K562 (cell line): ENCODE measurements around the gene STK11. TPM values are rescaled to one million over a fixed set of nuclear protein-coding genes. Genes with fewer than 3 reads are reported as not detected.

Experiments
- ELF4 ChIP-seq: fragments of 450-650 bp; formaldehyde crosslinking; IDR thresholded peaks from 2 replicates; pipeline ENCODE4 v1.4.0; 2022; ENCODE audit warnings: missing genetic modification characterization
- ETV5 ChIP-seq: sonication (generic); formaldehyde crosslinking; IDR thresholded peaks from 2 replicates; pipeline ENCODE4 v1.4.0; 2020; ENCODE audit warnings: low read depth, mild to moderate bottlenecking, missing genetic modification reagents
- EZH2 ChIP-seq: IDR thresholded peaks from 2 replicates; pipeline ENCODE4 v1.6.1; 2012; ENCODE audit warnings: low read depth, mild to moderate bottlenecking, inconsistent platforms, low read length, borderline replicate concordance
- OTX1 ChIP-seq: fragments of 450-650 bp; formaldehyde crosslinking; IDR thresholded peaks from 2 replicates; pipeline ENCODE4 v1.4.0; 2022; ENCODE audit warnings: mild to moderate bottlenecking
- PCBP2 ChIP-seq: fragments of 200-400 bp; formaldehyde crosslinking; IDR thresholded peaks from 2 replicates; pipeline ENCODE4 v1.6.1; 2018; ENCODE audit warnings: low read length, low read depth, mild to moderate bottlenecking, moderate library complexity; ENCODE audit not compliant: poor library complexity, severe bottlenecking
- POLR2AphosphoS5 ChIP-seq: IDR thresholded peaks from 2 replicates; pipeline ENCODE4 v1.6.1; 2011; ENCODE audit warnings: mild to moderate bottlenecking, low read depth, low read length, moderate library complexity; ENCODE audit not compliant: control insufficient read depth, insufficient read depth
- SNIP1 ChIP-seq: fragments of 450-650 bp; IDR thresholded peaks from 2 replicates; pipeline ENCODE4 v1.7.1; 2017; ENCODE audit warnings: low read depth, mild to moderate bottlenecking
- SP1 ChIP-seq: sonication (generic); formaldehyde crosslinking; IDR thresholded peaks from 2 replicates; pipeline ENCODE4 v1.8.1; 2022; ENCODE audit warnings: mild to moderate bottlenecking, missing genetic modification reagents
- polyA plus RNA-seq, 8 experiments: library from polyadenylated mRNA; depleted of rRNA in 4 of 8; stranded (reverse) in 5 of 8; unstranded in 3 of 8; fragments of >200 nt; fragmentation: Nextera tagmentation in 2 of 8; fragmentation: Illumina TruSeq in 1 of 8; extraction: Ambion mirVana in 2 of 8; extraction: Trizol in 1 of 8; gene quantifications; 2 replicates each; pipeline versions ENCODE4 v1.2.1 to v1.2.3, GENCODE V29; 2011 to 2014; ENCODE audit warnings: inconsistent platforms in 1 of 8, missing spikeins in 1 of 8
- total RNA-seq, 7 experiments: library from RNA; depleted of rRNA in 6 of 7; stranded (reverse); fragments of >200 nt in 6 of 7; fragmentation: Illumina TruSeq in 2 of 7; extraction: Trizol in 2 of 7; gene quantifications; 2 replicates each; pipeline versions ENCODE4 v1.2.1 to v1.2.3, GENCODE V29; 2011 to 2021; ENCODE audit warnings: low replicate concordance in 1 of 7
- TF ChIP-seq, protein P1 (sequence below): IDR thresholded peaks from 3 replicates; pipeline ENCODE4 v1.6.1; 2011; ENCODE audit warnings: borderline replicate concordance, mild to moderate bottlenecking; ENCODE audit not compliant: insufficient read length, insufficient read depth
- TF ChIP-seq, protein P2 (sequence below): sonication (generic); formaldehyde crosslinking; IDR thresholded peaks from 2 replicates; pipeline ENCODE4 v1.8.1; 2023; ENCODE audit warnings: mild to moderate bottlenecking, missing genetic modification reagents

STK11 gene
- total and polyA plus RNA-seq, 9 of the 15 experiments (the other 6 are each of a cell fraction or from before 2014, with no cell fraction given), result 0.15 to 96.5 (median 31.7) TPM

DNA sequence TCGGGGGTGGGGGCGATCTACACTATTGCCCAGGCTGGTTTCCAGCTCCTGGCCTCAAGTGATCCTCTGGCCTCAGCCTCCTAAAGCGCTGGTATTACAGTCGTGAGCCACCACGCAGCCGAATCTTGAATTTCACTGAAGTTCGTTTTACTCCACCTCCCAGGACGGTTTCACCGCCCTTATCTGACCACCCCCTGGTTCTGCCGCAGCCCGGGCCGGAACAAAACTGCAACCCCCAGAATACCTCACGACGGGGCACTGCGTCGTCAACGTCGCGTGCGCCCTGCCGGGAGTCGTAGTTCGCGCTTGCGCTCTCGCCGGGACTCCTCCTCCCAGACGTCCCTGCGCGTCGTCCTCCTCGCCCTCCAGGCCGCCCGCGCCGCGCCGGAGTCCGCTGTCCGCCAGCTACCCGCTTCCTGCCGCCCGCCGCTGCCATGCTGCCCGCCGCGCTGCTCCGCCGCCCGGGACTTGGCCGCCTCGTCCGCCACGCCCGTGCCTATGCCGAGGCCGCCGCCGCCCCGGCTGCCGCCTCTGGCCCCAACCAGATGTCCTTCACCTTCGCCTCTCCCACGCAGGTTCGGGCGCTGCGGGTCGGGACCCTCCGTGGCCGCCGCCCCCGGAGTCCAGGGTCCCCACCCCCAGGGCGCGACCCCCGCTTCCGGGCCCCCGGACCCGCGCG lies 36.0 kb downstream of the STK11 start, which contains the start of gene ATP5F1D (continued):
- TF ChIP-seq, protein P1, sequence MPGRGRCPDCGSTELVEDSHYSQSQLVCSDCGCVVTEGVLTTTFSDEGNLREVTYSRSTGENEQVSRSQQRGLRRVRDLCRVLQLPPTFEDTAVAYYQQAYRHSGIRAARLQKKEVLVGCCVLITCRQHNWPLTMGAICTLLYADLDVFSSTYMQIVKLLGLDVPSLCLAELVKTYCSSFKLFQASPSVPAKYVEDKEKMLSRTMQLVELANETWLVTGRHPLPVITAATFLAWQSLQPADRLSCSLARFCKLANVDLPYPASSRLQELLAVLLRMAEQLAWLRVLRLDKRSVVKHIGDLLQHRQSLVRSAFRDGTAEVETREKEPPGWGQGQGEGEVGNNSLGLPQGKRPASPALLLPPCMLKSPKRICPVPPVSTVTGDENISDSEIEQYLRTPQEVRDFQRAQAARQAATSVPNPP, result no peak
- TF ChIP-seq SNIP1, result no peak
- TF ChIP-seq, protein P2, sequence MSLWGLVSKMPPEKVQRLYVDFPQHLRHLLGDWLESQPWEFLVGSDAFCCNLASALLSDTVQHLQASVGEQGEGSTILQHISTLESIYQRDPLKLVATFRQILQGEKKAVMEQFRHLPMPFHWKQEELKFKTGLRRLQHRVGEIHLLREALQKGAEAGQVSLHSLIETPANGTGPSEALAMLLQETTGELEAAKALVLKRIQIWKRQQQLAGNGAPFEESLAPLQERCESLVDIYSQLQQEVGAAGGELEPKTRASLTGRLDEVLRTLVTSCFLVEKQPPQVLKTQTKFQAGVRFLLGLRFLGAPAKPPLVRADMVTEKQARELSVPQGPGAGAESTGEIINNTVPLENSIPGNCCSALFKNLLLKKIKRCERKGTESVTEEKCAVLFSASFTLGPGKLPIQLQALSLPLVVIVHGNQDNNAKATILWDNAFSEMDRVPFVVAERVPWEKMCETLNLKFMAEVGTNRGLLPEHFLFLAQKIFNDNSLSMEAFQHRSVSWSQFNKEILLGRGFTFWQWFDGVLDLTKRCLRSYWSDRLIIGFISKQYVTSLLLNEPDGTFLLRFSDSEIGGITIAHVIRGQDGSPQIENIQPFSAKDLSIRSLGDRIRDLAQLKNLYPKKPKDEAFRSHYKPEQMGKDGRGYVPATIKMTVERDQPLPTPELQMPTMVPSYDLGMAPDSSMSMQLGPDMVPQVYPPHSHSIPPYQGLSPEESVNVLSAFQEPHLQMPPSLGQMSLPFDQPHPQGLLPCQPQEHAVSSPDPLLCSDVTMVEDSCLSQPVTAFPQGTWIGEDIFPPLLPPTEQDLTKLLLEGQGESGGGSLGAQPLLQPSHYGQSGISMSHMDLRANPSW, result no peak
- TF ChIP-seq ELF4, result no peak
- TF ChIP-seq POLR2AphosphoS5, result no peak
- no peak for TF ChIP-seq OTX1
- peak; percentile 17; the same call in 1 of the 2 replicates for TF ChIP-seq ETV5
- TF ChIP-seq SP1, result peak; percentile 18; the same call in 1 of the 2 replicates
- no peak for TF ChIP-seq PCBP2
- no peak for TF ChIP-seq EZH2
